GM10248 (cell line): ENCODE data around the gene TBC1D24.
A peak's percentile ranks its signal among the peaks of the same experiment; 100 is the strongest.

ENCODE experiments used
- CTCF ChIA-PET: fragments of 300-600 bp; sonication (Branson Sonifier 250); formaldehyde crosslinking; extraction: SDS; loops from one replicate; lab custom pipeline; 2021; ENCODE audit warnings: antibody characterized with exemption; lab: Yijun Ruan, JAX
- POLR2A ChIA-PET: fragments of 350-650 bp; sonication (Branson Sonifier 250); formaldehyde crosslinking; extraction: SDS; loops from one replicate; lab custom pipeline; 2020; ENCODE audit warnings: antibody characterized with exemption; lab: Yijun Ruan, JAX
- DNase-seq: peaks from one replicate; pipeline ENCODE4 v3.0.0; 2012; ENCODE audit errors: extremely low spot score
- CTCF ChIP-seq: IDR thresholded peaks from 2 replicates; pipeline ENCODE4 v1.5.1; 2012; ENCODE audit warnings: mild to moderate bottlenecking, low read depth; ENCODE audit errors: extremely low read depth, missing control alignments, control extremely low read depth

TBC1D24 gene

GRCh38 chr16:2466667-2467527, 8.0 kb upstream of the TBC1D24 start:
- POLR2A ChIA-PET: interaction anchor here (0.7 kb wide), 1 partner anchor 312 kb away, joined by 5 read pairs; no protein-coding TSS in a partner anchor
- no peak for DNase-seq
- TF ChIP-seq CTCF: no peak
- CTCF ChIA-PET: no interaction called here

- peak; percentile 67 for DNase-seq
- CTCF ChIA-PET: interaction anchor here (1.0 to 1.7 kb wide), 6 partner anchors 13 to 128 kb away, joined by 3 to 5 read pairs (median 4); partner anchors contain the start of genes ABCA3 and CCNF
These were observed 7.2 kb upstream of the TBC1D24 start for GRCh38 chr16:2467528-2468232.

GRCh38 chr16:2468233-2468724, 6.6 kb upstream of the TBC1D24 start:
- CTCF ChIA-PET: interaction anchor here (1.0 to 1.7 kb wide), 8 partner anchors 11 to 128 kb away, joined by 3 to 5 read pairs (median 4); partner anchors contain the start of genes ABCA3 and CCNF
- POLR2A ChIA-PET: interaction anchor here (0.6 to 0.8 kb wide), 3 partner anchors 10 to 402 kb away, joined by 3 to 4 read pairs (median 3); partner anchors contain the start of gene TRAF7
- peak; percentile 56 for DNase-seq
- TF ChIP-seq CTCF: no peak

More at GRCh38 chr16:2467528-2468232, 7.2 kb upstream of the TBC1D24 start:
- POLR2A ChIA-PET: interaction anchor here (0.7 to 0.8 kb wide), 2 partner anchors 312 kb away, joined by 3 to 5 read pairs; partner anchors contain the start of gene TRAF7
- TF ChIP-seq CTCF: peak; percentile 16

- peak; percentile 80 for DNase-seq
These were observed 6.1 kb upstream of the TBC1D24 start for GRCh38 chr16:2468725-2469398.

More at GRCh38 chr16:2468725-2469398, 6.1 kb upstream of the TBC1D24 start:
- TF ChIP-seq CTCF: no peak
- CTCF ChIA-PET: interaction anchor here (0.8 to 2.1 kb wide), 10 partner anchors 12 to 129 kb away, joined by 3 to 6 read pairs (median 4); partner anchors contain the start of genes ABCA3 and CCNF
- POLR2A ChIA-PET: interaction anchor here (0.6 to 0.8 kb wide), 3 partner anchors 10 to 402 kb away, joined by 3 to 4 read pairs (median 3); partner anchors contain the start of gene TRAF7
